GM13976 (cell line): ENCODE results near the gene LIG1.
A peak's percentile ranks its signal among the peaks of the same experiment; 100 is the strongest.

Source experiments
- DNase-seq: peaks from one replicate; pipeline ENCODE4 v3.0.0; 2012; ENCODE audit warnings: low spot score
- CTCF ChIP-seq: IDR thresholded peaks from 2 replicates; pipeline ENCODE4 v1.5.1; 2012; ENCODE audit warnings: borderline replicate concordance, mild to moderate bottlenecking; ENCODE audit not compliant: insufficient read depth; ENCODE audit errors: extremely low read depth, missing control alignments, control extremely low read depth
- in situ Hi-C: fragments of 300-500 bp; cut with MboI; formaldehyde crosslinking; loops from one replicate; pipeline ENCODE4 v1.12.0; 2022; ENCODE audit warnings: low sequenced_read_pairs, mixed read lengths, inconsistent platforms; ENCODE audit not compliant: unreplicated experiment

LIG1 gene

GRCh38 chr19:48152551-48152950 lies 17.6 kb downstream of the LIG1 start:
- peak; percentile 80 for DNase-seq
- in situ Hi-C loops = loop anchor here (10.0 kb wide), 1 partner anchor 48 kb away; no protein-coding TSS in a partner anchor
- peak; percentile 62 for TF ChIP-seq CTCF

GRCh38 chr19:48149430-48149829 lies 20.7 kb downstream of the LIG1 start:
- no peak for TF ChIP-seq CTCF
- in situ Hi-C loops = no loop called here

GRCh38 chr19:48148576-48148975 lies 21.6 kb downstream of the LIG1 start:
- in situ Hi-C loops = no loop called here
- DNase-seq = no peak

More at GRCh38 chr19:48149430-48149829, 20.7 kb downstream of the LIG1 start:
- no peak for DNase-seq

GRCh38 chr19:48147597-48148175 lies 22.5 kb downstream of the LIG1 start:
- in situ Hi-C loops = no loop called here
- no peak for DNase-seq
- TF ChIP-seq CTCF = no peak

More at GRCh38 chr19:48148576-48148975, 21.6 kb downstream of the LIG1 start:
- TF ChIP-seq CTCF = no peak

- in situ Hi-C loops = no loop called here
- TF ChIP-seq CTCF = no peak
- no peak for DNase-seq
These were observed 31.1 kb downstream of the LIG1 start for GRCh38 chr19:48139053-48139452.

GRCh38 chr19:48137411-48137810 lies 32.7 kb downstream of the LIG1 start:
- in situ Hi-C loops = no loop called here
- no peak for DNase-seq
- no peak for TF ChIP-seq CTCF

GRCh38 chr19:48136547-48136946 lies 33.6 kb downstream of the LIG1 start:
- in situ Hi-C loops = no loop called here
- no peak for DNase-seq

More at GRCh38 chr19:48136547-48136946, 33.6 kb downstream of the LIG1 start:
- TF ChIP-seq CTCF = no peak
